Upper lobe of right lung (tissue), 1 donor: Measurements from ENCODE around the gene OR12D1. TPM values are rescaled to one million over a fixed set of nuclear protein-coding genes. Genes with fewer than 3 reads are reported as not detected.

Experiments
- ATAC-seq: fragments of 200-7000 bp; cut with Tn5 transposase; one replicate; pipeline ENCODE4 v1.9.1; 2020; ENCODE audit warnings: mild to moderate bottlenecking, moderate library complexity
- DNase-seq: peaks from one replicate; pipeline ENCODE4 v3.0.0-alpha.2; 2020
- H3K27ac ChIP-seq: fragments of 200-600 bp; one replicate; pipeline ENCODE4 v1.8.0; 2022
- H3K27me3 ChIP-seq: fragments of 200-600 bp; one replicate; pipeline ENCODE4 v1.8.0; 2022; ENCODE audit warnings: mild to moderate bottlenecking
- H3K36me3 ChIP-seq: fragments of 200-600 bp; one replicate; pipeline ENCODE4 v1.8.0; 2022
- H3K4me1 ChIP-seq: fragments of 200-600 bp; one replicate; pipeline ENCODE4 v1.8.0; 2022
- H3K4me3 ChIP-seq: fragments of 200-600 bp; one replicate; pipeline ENCODE4 v1.8.0; 2022; ENCODE audit warnings: mild to moderate bottlenecking
- H3K9me3 ChIP-seq: fragments of 200-600 bp; one replicate; pipeline ENCODE4 v1.8.0; 2022
- intact Hi-C: fragments of 100-400 bp; cut with DNase I; formaldehyde crosslinking; loops from one replicate; pipeline ENCODE4 v1.11.0; 2022
- long read RNA-seq: library from polyadenylated mRNA; unstranded; transcript quantifications from one replicate; pipeline ENCODE4 v2.0.0, GENCODE V29; 2021
- total RNA-seq: library from RNA; stranded (reverse); fragmentation: NEBNext Ultra II Directional; extraction: Animal tissue kit (Norgen Biotek cat#: 25700); gene quantifications from one replicate; pipeline ENCODE4 v1.2.1, GENCODE V29; 2021
- TF ChIP-seq, protein P1 (sequence below): fragments of 200-600 bp; IDR thresholded peaks from one replicate; pipeline ENCODE4 v1.8.0; 2022; ENCODE audit warnings: antibody characterized with exemption
- donor health status: DM: no; HTN: yes; CAD: no; lungs with severe emphysema.

Gene OR12D1
- total RNA-seq, result not detected
- long read RNA-seq, result 0 reads

DNA sequence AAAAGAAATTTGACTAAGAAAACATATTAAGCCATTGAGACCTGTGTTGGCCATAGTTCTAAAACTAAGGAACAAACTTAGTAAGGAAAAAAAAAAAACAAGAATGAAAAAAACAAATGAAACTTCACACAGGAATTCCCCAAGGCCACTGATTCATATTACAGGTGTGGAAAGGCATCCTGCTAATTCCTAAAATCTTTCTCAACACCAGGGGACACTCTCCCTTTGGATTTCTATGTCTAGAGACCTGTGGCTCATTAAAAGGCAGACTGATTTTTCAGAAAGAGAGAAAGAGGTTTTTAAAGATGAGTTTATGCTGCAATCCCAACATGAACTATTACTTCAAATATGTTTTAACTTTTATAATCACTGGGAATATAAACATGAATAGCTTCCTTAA, at the start of gene OR12D1:
OR12D1 (plus strand) TSS at position 341 of the 400 bp plus-strand sequence.
- H3K4me3 ChIP-seq, result no peak within 1 kb of the TSS
- TF ChIP-seq, protein P1, sequence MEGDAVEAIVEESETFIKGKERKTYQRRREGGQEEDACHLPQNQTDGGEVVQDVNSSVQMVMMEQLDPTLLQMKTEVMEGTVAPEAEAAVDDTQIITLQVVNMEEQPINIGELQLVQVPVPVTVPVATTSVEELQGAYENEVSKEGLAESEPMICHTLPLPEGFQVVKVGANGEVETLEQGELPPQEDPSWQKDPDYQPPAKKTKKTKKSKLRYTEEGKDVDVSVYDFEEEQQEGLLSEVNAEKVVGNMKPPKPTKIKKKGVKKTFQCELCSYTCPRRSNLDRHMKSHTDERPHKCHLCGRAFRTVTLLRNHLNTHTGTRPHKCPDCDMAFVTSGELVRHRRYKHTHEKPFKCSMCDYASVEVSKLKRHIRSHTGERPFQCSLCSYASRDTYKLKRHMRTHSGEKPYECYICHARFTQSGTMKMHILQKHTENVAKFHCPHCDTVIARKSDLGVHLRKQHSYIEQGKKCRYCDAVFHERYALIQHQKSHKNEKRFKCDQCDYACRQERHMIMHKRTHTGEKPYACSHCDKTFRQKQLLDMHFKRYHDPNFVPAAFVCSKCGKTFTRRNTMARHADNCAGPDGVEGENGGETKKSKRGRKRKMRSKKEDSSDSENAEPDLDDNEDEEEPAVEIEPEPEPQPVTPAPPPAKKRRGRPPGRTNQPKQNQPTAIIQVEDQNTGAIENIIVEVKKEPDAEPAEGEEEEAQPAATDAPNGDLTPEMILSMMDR, result no peak
- DNase-seq (no peak), ATAC-seq (no peak)
- H3K9me3 ChIP-seq, result no peaks in the 10 kb centered on the region
- H3K27ac ChIP-seq, result no peak within 1 kb of the TSS
- H3K27me3 ChIP-seq, result no peaks in the 10 kb centered on the region
- H3K36me3 ChIP-seq, result no peaks in the 10 kb centered on the region
- intact Hi-C loops, result no loop called here
- H3K4me1 ChIP-seq, result no peaks in the 10 kb centered on the region

GRCh38 chr6:29368765-29369164, 46.0 kb upstream of the OR12D1 start, which contains the start of gene OR5V1:
TSS of gene OR5V1 (minus strand) at chr6:29368865. CDS start at chr6:29356195, 12,670 bp downstream.
- intact Hi-C loops, result no loop called here
- Histone ChIP-seq H3K4me1 (no peaks in the 10 kb centered on the region), H3K27ac (no peak within 1 kb of the TSS), H3K36me3 (no peaks in the 10 kb centered on the region), H3K9me3 (no peaks in the 10 kb centered on the region), H3K4me3 (no peak within 1 kb of the TSS), H3K27me3 (no peaks in the 10 kb centered on the region)
- TF ChIP-seq, protein P1, result no peak
- DNase-seq (no peak), ATAC-seq (no peak)

GRCh38 chr6:29375191-29375590, 39.5 kb upstream of the OR12D1 start, which contains the start of gene OR12D3:
TSS of gene OR12D3 (minus strand) at chr6:29375291. CDS start at chr6:29375287, 4 bp downstream.
- DNase-seq (no peak), ATAC-seq (no peak)
- H3K27ac ChIP-seq, result no peak within 1 kb of the TSS
- TF ChIP-seq, protein P1, result no peak
- intact Hi-C loops, result no loop called here
- no peaks in the 10 kb centered on the region for H3K27me3 ChIP-seq
- H3K4me3 ChIP-seq, result no peak within 1 kb of the TSS
- no peaks in the 10 kb centered on the region for H3K9me3 ChIP-seq
- no peaks in the 10 kb centered on the region for H3K36me3 ChIP-seq
- no peaks in the 10 kb centered on the region for H3K4me1 ChIP-seq

DNA sequence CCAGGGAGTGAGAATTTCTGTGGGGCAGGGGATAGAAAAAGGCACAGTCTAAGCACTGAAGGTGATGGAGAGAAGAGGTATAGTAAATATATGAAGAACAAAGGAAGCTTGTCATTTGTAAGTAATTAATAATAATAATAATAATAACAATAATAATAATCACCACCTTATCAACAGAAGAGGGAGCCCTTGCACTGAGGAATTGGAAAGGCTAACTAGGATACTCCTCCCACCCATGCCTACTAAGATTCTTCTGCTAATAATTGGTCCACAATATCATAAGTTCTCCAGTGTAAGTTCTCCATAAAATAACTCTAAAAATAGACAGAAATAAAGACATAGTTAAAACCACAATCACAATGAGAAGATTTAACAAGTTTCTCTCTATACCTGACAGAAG, 38.7 kb upstream of the OR12D1 start:
- H3K36me3 ChIP-seq, result no peaks in the 10 kb centered on the region
- H3K27me3 ChIP-seq, result no peaks in the 10 kb centered on the region
- DNase-seq (no peak), ATAC-seq (no peak)
- no peaks in the 10 kb centered on the region for H3K9me3 ChIP-seq
- TF ChIP-seq, protein P1, result no peak
- H3K4me3 ChIP-seq, result no peak overlapping the region
- H3K27ac ChIP-seq, result no peak overlapping the region
- H3K4me1 ChIP-seq, result no peaks in the 10 kb centered on the region
- intact Hi-C loops, result no loop called here

GRCh38 chr6:29388533-29388932, 26.2 kb upstream of the OR12D1 start:
- H3K36me3 ChIP-seq, result no peaks in the 10 kb centered on the region
- ATAC-seq (no peak), DNase-seq (no peak)
- H3K9me3 ChIP-seq, result no peaks in the 10 kb centered on the region
- H3K4me1 ChIP-seq, result no peaks in the 10 kb centered on the region
- H3K27ac ChIP-seq, result no peak overlapping the region
- TF ChIP-seq, protein P1, result no peak
- H3K4me3 ChIP-seq, result no peak overlapping the region
- intact Hi-C loops, result no loop called here
- H3K27me3 ChIP-seq, result no peaks in the 10 kb centered on the region

GRCh38 chr6:29395331-29395730, 19.4 kb upstream of the OR12D1 start, which contains the start of gene OR12D2:
TSS of gene OR12D2 (plus strand) at chr6:29395631. CDS start at chr6:29396700, 1,069 bp downstream.
- Histone ChIP-seq H3K36me3 (no peaks in the 10 kb centered on the region), H3K4me1 (no peaks in the 10 kb centered on the region), H3K27ac (no peak within 1 kb of the TSS), H3K27me3 (no peaks in the 10 kb centered on the region), H3K4me3 (no peak within 1 kb of the TSS), H3K9me3 (no peaks in the 10 kb centered on the region)
- DNase-seq (no peak), ATAC-seq (no peak)
- intact Hi-C loops, result no loop called here
- TF ChIP-seq, protein P1, result no peak
